OCI-M1 (cell line): ENCODE results near the gene SLC6A13.
A peak's percentile ranks its signal among the peaks of the same experiment; 100 is the strongest.

Experiments used
- DNase-seq: peaks from one replicate; lab custom pipeline; 2025; lab: John Stamatoyannopoulos, UW

SLC6A13 gene

GRCh38 chr12:214003-214741, 48.5 kb downstream of the SLC6A13 start, which contains the start of gene SLC6A12:
SLC6A12 (minus strand) TSS chr12:214157; CDS start chr12:209986, 4,171 bp downstream.
- no peak for DNase-seq

- no peak for DNase-seq
Observed at GRCh38 chr12:213527-213932, 49.1 kb downstream of the SLC6A13 start.

GRCh38 chr12:212715-213526, 49.7 kb downstream of the SLC6A13 start:
- DNase-seq, result no peak

- DNase-seq, result peak; percentile 36
Observed at GRCh38 chr12:212415-212714, 50.3 kb downstream of the SLC6A13 start.

- DNase-seq, result no peak
Observed at GRCh38 chr12:211639-212414, 50.8 kb downstream of the SLC6A13 start.

- no peak for DNase-seq
Observed at GRCh38 chr12:211142-211465, 51.5 kb downstream of the SLC6A13 start.

GRCh38 chr12:210277-211141, 52.1 kb downstream of the SLC6A13 start:
- no peak for DNase-seq

GRCh38 chr12:209851-210250, 52.8 kb downstream of the SLC6A13 start:
- DNase-seq, result no peak

- no peak for DNase-seq
Observed at GRCh38 chr12:209246-209645, 53.4 kb downstream of the SLC6A13 start.

- no peak for DNase-seq
Observed at GRCh38 chr12:208813-209212, 53.8 kb downstream of the SLC6A13 start.

GRCh38 chr12:207804-208203, 54.8 kb downstream of the SLC6A13 start:
- DNase-seq, result no peak

- no peak for DNase-seq
Observed at GRCh38 chr12:206746-207440, 55.7 kb downstream of the SLC6A13 start.

GRCh38 chr12:205026-205425, 57.6 kb downstream of the SLC6A13 start:
- DNase-seq, result no peak

- DNase-seq, result no peak
Observed at GRCh38 chr12:204261-204678, 58.4 kb downstream of the SLC6A13 start.

- no peak for DNase-seq
Observed at GRCh38 chr12:203462-204260, 59.0 kb downstream of the SLC6A13 start.

- no peak for DNase-seq
Observed at GRCh38 chr12:203074-203461, 59.6 kb downstream of the SLC6A13 start.

GRCh38 chr12:202081-202731, 60.4 kb downstream of the SLC6A13 start:
- no peak for DNase-seq

- no peak for DNase-seq
Observed at GRCh38 chr12:201361-201760, 61.3 kb downstream of the SLC6A13 start.

GRCh38 chr12:198705-199104, 63.9 kb downstream of the SLC6A13 start:
- no peak for DNase-seq
